ENCODE measurements around the gene SPAG9. TPM values are rescaled to one million over a fixed set of nuclear protein-coding genes. Genes with fewer than 3 reads are reported as not detected.

Gene SPAG9
- total and polyA plus RNA-seq, 10 donors, result 10.7 to 94.6 (median 78.3) TPM

DNA sequence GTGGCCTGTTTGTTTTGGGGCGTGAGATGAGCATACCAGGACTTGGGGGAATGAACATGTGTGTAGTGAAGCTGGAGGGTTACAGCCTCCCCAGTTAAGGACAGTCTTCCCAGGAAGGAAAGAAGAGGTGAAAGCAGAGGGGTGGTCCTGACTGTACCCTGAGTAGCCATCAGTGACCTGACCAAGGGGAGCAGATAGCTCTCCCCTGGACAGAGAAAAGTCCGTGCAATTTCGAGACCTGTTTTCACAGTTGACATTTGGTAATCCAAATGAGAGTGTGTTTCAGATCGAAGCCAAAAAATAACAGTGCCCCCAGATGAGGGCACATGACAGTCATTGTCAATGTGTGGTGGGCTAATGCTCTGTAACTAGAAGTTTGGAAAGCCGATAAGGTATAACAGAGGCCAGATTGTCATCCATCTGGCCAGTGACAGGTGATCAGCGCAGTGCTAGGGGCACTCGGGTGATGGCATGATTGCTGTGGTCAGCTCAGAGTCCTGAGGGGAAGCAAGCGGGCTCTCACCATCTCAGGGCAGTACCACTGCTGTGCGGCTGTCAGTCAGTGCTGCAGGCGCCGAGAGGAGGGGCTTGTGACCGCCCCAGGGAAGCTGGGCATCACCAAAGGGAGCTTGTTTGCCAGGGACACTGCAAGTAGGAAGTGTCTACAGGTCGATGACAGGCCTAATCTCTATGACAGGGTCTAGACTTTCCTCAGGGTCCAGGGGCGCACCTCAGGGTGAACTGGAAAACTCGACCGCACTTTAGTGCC lies 44.4 kb upstream of the SPAG9 start:
- intact Hi-C loops (cut with DNase I; ENCODE audit: low total_unique reads), result loop anchor here (5.0 kb wide), 1 partner anchor 97 kb away; the partner anchor contains the start of genes MBTD1 and UTP18
- TF ChIP-seq, protein P1, sequence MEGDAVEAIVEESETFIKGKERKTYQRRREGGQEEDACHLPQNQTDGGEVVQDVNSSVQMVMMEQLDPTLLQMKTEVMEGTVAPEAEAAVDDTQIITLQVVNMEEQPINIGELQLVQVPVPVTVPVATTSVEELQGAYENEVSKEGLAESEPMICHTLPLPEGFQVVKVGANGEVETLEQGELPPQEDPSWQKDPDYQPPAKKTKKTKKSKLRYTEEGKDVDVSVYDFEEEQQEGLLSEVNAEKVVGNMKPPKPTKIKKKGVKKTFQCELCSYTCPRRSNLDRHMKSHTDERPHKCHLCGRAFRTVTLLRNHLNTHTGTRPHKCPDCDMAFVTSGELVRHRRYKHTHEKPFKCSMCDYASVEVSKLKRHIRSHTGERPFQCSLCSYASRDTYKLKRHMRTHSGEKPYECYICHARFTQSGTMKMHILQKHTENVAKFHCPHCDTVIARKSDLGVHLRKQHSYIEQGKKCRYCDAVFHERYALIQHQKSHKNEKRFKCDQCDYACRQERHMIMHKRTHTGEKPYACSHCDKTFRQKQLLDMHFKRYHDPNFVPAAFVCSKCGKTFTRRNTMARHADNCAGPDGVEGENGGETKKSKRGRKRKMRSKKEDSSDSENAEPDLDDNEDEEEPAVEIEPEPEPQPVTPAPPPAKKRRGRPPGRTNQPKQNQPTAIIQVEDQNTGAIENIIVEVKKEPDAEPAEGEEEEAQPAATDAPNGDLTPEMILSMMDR (IDR thresholded peaks at IDR 0.05 in 8 of 11, conservative IDR thresholded peaks at IDR 0.05 in 3 of 11), result no peak
- TF ChIP-seq POLR2A (IDR thresholded peaks at IDR 0.05), result no peak
- TF ChIP-seq POLR2AphosphoS5 (IDR thresholded peaks at IDR 0.05), result no peak
- H3K36me3 ChIP-seq, result peaks cover 0 to 56% (median 33%) of the 10 kb centered on the region in 6 donors
- peak; percentile 83 for DNase-seq
- H3K27me3 ChIP-seq (replicated peaks in 1 of 7), result no peaks in the 10 kb centered on the region
- peak overlapping the region in 4 of 8 donors; percentile 88 to 99 (median 96) for H3K4me3 ChIP-seq
- WGBS, 5 donors, result 75 to 81% (median 78%) methylated on average over 16 of the region's 16 CpGs
- peak overlapping the region; percentile 86 to 96 (median 93) for H3K27ac ChIP-seq
- peaks cover 0 to 34% (median 23%) of the 10 kb centered on the region in 6 donors for H3K4me1 ChIP-seq
- no peaks in the 10 kb centered on the region for H3K9me3 ChIP-seq

DNA sequence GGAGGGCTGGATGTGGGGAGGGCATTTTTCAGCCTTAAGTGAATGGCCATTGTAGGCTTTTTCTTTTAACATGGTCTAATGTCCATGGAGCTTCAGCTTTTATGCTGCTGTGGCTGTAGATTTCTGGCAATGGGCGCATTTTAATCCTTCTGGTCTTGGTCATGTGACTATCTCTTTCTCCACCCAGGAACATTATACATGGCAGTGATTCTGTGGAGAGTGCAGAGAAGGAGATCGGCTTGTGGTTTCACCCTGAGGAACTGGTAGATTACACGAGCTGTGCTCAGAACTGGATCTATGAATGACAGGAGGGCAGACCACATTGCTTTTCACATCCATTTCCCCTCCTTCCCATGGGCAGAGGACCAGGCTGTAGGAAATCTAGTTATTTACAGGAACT lies 40.9 kb upstream of the SPAG9 start:
- no peak for DNase-seq
- Histone ChIP-seq H3K27ac (no peak overlapping the region), H3K4me1 (peaks cover 0 to 11% (median 8%) of the 10 kb centered on the region in 6 donors), H3K9me3 (no peaks in the 10 kb centered on the region), H3K27me3 (replicated peaks in 1 of 7) (no peaks in the 10 kb centered on the region), H3K36me3 (peaks cover 0 to 70% (median 36%) of the 10 kb centered on the region in 6 donors), H3K4me3 (no peak overlapping the region)
- no peak for TF ChIP-seq POLR2AphosphoS5 (IDR thresholded peaks at IDR 0.05)
- no peak for TF ChIP-seq POLR2A (IDR thresholded peaks at IDR 0.05)
- TF ChIP-seq, protein P1 (IDR thresholded peaks at IDR 0.05 in 8 of 11, conservative IDR thresholded peaks at IDR 0.05 in 3 of 11), result no peak
- intact Hi-C loops (cut with DNase I; ENCODE audit: low total_unique reads), result no loop called here
- WGBS, 5 donors, result 51 to 82% (median 74%) methylated on average over 3 of the region's 3 CpGs

DNA sequence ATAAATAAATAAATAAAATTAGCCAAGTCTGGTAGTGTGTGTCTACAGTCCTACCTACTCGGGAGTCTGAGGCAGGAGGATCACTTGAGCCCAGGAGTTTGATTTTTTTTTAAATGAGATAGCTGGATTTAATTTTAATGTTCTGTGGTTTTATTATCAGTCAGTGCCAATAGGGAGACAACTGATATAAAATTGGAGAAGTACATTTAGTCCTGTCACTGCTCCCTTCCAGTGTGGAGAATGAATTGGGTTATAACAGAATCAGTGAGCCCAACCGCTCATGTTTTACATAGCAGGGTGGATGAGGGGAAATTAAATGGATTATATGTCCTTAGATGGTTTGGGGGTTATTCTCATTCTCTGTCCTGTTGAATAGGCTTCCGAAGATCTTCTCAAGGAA lies 38.9 kb upstream of the SPAG9 start:
- H3K27me3 ChIP-seq (replicated peaks in 1 of 7), result no peaks in the 10 kb centered on the region
- H3K4me3 ChIP-seq, result no peak overlapping the region
- 93 to 100% (median 98%) methylated on average over 3 of the region's 3 CpGs for WGBS, 5 donors
- TF ChIP-seq POLR2AphosphoS5 (IDR thresholded peaks at IDR 0.05) (no peak), POLR2A (IDR thresholded peaks at IDR 0.05) (no peak)
- TF ChIP-seq, protein P1 (IDR thresholded peaks at IDR 0.05 in 8 of 11, conservative IDR thresholded peaks at IDR 0.05 in 3 of 11), result no peak
- DNase-seq, result no peak
- peaks cover under 1 to 11% (median 7%) of the 10 kb centered on the region in 6 donors for H3K4me1 ChIP-seq
- H3K27ac ChIP-seq, result no peak overlapping the region
- H3K9me3 ChIP-seq, result no peaks in the 10 kb centered on the region
- intact Hi-C loops (cut with DNase I; ENCODE audit: low total_unique reads), result no loop called here
- peaks cover 0 to 73% (median 42%) of the 10 kb centered on the region in 6 donors for H3K36me3 ChIP-seq

DNA sequence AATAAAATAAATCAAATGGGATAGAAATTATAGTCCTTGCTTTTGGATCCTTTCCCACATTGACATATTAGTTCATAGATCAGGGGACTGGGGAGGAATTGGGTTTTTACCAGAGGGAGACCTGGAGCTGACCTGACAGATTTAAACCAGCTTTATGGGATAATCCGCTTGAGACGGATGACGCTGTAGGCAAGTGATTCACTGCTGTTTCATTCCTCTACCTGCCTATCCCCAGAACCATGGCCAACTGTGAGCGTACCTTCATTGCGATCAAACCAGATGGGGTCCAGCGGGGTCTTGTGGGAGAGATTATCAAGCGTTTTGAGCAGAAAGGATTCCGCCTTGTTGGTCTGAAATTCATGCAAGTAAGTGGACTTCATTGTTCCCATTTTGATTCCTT lies 34.7 kb upstream of the SPAG9 start:
- H3K27ac ChIP-seq, result no peak overlapping the region
- no peaks in the 10 kb centered on the region for H3K27me3 ChIP-seq (replicated peaks in 1 of 7)
- no peak for DNase-seq
- TF ChIP-seq, protein P1 (IDR thresholded peaks at IDR 0.05 in 8 of 11, conservative IDR thresholded peaks at IDR 0.05 in 3 of 11), result no peak
- TF ChIP-seq POLR2AphosphoS5 (IDR thresholded peaks at IDR 0.05) (no peak), POLR2A (IDR thresholded peaks at IDR 0.05) (no peak)
- peaks cover 0 to 44% (median 23%) of the 10 kb centered on the region in 6 donors for H3K36me3 ChIP-seq
- intact Hi-C loops (cut with DNase I; ENCODE audit: low total_unique reads), result no loop called here
- whole genome bisulfite sequencing, 5 donors, result 93 to 98% (median 96%) methylated on average over 8 of the region's 8 CpGs
- peaks cover 6 to 32% (median 26%) of the 10 kb centered on the region in 6 donors for H3K4me1 ChIP-seq
- no peaks in the 10 kb centered on the region for H3K9me3 ChIP-seq
- no peak overlapping the region for H3K4me3 ChIP-seq
